ENCODE results near the gene ABHD13.

- TF ChIP-seq CTCF (IDR thresholded peaks at IDR 0.05) (no peak), POLR2A (IDR thresholded peaks at IDR 0.05) (no peak)
Measured at GRCh38 chr13:108188260-108188659, 29.9 kb upstream of the ABHD13 start.
